Activated CD4-positive, CD25-positive, alpha-beta regulatory T cell treated with anti-CD3 and anti-CD28 coated beads, Interleukin-2, amount 50 U/mL, for 72 hours (primary cell): ENCODE data around the gene SNRPD3.

Source experiments
- DNase-seq: peaks from one replicate; pipeline ENCODE4 v3.0.0; 2021

Gene SNRPD3

GRCh38 chr22:24576778-24577177 is 21.0 kb downstream of the SNRPD3 start:
- no peak for DNase-seq

- DNase-seq, result no peak
Measured at GRCh38 chr22:24578355-24579257, 22.8 kb downstream of the SNRPD3 start.

GRCh38 chr22:24579258-24579601 is 23.4 kb downstream of the SNRPD3 start:
- no peak for DNase-seq

DNA sequence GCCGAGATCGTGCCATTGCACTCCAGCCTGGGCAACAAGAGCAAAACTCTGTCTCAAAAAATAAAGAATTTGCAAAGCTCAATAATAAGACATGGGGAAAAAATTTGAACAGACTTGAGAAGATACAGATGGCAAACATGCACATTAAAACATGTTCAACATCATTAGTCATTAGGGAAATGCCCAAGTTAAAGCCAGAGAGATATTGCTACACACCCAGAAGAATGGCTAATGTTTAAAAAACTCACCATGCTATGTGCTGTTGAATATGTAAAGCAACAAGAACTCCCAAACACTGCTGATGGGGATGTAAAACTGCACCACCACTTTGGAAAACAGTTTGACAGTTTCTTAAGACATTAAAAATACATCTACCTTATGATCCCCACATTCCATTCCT is 24.5 kb downstream of the SNRPD3 start:
- no peak for DNase-seq

GRCh38 chr22:24582056-24582814 is 26.4 kb downstream of the SNRPD3 start:
- no peak for DNase-seq

DNA sequence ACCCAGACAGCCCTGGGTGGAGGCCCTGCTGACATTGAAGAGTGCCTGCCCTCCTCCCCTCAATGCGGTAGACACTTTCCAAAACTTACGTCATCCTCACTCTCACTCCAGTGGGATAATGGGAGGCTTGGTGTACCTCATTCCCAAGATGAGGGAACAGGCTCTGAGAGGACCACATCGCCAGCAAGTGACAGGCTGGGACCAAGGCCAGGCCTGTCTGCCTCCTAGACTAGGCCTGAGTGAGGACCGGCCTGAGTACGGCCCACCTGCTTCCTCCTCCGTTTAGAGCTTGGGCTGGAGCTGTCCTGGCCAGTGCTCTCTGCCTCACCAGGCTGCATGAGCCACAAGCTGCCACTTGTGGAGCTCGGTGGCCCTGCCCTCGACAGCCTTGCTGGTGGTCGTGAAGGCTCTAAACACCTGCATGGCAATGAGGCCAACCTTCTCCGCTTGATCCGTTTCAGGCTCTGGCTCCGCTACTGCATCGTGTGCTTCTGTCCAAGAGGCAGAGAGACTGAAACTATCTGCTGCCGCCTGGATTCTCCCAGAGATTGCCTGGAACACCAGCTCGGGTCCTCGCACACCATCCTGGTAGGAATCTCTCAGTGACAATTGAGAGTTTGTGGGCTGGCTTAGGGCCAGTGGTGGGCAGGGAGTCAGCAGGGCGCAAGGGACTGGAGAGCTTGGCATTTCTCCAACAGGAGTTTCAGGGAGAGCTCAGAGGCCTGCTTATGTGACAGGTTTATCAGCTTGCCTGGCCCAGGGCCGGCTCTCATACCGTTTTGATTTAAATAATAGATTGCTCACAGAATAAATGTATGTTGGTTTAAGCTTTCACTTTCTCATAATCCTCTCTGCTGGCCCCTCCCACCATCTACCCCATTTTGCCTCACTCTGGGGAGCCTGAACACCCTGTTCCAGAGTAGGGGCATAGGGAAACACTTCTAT is 27.7 kb downstream of the SNRPD3 start:
- no peak for DNase-seq

GRCh38 chr22:24584166-24584790 is 28.5 kb downstream of the SNRPD3 start:
- no peak for DNase-seq

DNA sequence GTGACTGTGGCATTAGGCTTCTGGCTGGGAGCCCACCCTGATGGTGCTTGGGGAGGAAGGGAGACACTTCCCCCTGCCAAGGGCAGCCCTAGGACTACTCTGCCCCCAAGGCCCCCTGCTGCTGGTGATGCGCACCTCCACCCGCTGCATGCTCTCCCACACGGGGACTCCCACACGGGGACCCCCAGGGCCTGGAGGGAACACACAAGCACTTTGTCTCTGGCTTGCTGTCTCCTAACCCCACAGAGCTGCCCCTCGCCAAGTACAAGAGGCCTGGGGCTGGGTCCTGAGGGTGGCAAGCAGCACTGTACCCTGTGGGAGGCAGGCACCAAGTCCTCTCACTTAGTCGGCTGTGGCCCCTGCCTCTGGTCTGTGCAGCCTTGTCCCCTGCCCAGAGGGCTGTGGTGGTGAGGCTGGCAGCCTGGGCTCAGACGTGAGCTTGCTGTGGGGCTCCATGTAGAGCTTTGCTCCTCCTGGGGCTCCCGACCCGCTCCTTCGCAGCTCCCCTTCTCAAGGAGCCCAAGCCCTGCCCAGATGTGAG is 29.1 kb downstream of the SNRPD3 start:
- no peak for DNase-seq

DNA sequence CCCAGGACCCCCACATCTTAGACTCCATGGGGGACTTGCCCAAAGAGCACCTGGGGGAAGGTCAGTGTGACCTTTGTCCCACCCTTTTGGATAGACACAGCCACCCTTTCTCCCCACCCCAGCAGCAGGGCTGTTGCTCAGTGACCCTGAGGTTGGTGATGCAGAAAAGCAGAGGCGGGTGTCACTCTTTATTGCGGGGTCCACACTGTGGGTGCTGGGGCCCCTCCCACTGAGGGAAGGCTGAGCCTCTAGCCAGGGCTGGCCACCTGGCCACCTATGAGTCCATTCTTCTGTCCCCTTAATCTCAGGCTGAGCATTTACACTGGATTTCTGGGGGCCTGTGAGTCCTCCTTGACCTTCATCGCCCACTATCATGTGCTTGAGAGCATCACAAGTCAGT is 29.7 kb downstream of the SNRPD3 start:
- DNase-seq, result no peak

- no peak for DNase-seq
Measured at GRCh38 chr22:24585927-24586546, 30.2 kb downstream of the SNRPD3 start.

DNA sequence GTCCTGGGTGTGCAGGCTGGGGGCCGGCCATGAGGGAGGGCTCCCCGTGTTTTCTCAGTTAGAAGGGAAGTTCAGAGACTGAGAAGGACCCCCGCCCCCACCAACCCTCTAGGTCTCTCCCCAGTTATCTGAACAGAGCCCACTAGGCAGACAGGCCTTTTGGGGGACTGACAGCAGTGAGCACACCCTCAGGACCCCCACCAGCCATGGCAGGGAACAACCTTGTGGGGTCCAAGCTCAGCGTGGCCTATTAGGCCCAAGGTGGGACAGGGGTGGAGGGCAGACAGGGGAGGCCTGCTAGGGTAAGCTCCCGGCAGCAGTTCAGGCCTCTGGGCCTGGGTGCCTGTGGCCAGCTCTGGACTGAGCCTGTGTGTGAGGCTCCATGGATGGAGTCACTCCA is 31.5 kb downstream of the SNRPD3 start:
- DNase-seq, result no peak

GRCh38 chr22:24587948-24588347 is 32.1 kb downstream of the SNRPD3 start:
- no peak for DNase-seq

- DNase-seq, result no peak
Measured at GRCh38 chr22:24588381-24588756, 32.6 kb downstream of the SNRPD3 start.

DNA sequence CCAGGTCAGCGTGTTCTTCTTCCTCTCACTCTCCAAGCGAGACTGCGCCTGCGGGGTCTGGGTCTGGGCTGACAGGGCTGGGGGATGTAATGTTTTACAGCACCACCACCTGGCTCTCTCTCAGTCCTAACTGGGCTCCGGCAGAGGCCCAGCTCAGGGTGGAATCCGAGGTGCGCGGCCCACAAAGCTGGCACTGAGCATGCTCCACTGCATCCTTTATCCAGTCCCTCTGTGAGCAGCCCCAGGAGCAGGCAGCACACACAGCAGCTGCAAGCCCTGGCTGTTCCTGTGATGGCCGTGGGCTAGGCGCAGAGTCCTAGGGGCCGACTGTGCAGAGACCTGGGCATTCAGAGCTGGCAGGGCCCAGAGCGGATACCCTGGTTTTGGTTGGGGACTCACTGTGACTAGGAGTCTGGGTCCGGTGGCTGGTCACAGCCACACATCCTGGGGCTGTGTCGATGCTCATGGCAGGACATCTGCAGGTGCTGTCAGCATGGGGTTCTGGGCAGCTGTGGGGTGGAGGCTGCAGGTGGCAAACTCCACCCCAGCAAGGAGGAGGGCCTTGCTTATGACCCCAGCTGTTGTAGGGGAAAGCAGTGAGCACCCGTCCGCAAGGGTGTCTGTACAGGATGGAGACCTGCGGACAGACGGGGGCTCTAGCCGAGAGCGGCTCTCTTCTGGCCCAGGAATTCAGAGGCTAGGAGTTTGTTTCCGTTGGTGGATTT is 33.1 kb downstream of the SNRPD3 start:
- no peak for DNase-seq

DNA sequence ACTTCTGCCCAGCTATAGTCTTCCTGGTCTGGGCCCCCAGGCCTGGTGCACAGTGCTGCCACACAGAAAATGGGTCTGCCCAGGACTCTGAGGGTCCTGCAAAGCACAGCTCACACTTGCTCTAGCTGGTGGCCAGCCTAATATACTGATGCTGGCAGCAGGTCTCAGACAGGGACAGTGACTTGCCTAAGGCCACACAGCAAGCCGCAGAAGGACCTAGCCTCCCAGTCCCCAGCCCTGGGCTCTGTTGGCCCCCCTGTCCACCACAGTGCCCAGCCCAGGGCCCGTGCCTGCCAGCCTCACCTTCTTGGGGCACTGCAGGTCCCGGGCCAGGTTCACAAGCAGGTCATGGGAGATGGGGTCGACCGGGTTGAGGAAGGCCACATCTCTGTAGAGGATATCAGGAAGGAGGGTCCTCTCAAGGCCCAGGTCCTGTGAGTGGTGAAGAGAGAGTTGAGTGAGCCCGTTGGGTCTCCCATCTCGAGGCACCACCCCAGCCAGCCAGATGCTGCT is 33.8 kb downstream of the SNRPD3 start:
- DNase-seq, result no peak

GRCh38 chr22:24590596-24591173 is 34.9 kb downstream of the SNRPD3 start:
- DNase-seq, result no peak

GRCh38 chr22:24591286-24591830 is 35.6 kb downstream of the SNRPD3 start:
- DNase-seq, result no peak

GRCh38 chr22:24592058-24592850 is 36.5 kb downstream of the SNRPD3 start:
- DNase-seq, result no peak

DNA sequence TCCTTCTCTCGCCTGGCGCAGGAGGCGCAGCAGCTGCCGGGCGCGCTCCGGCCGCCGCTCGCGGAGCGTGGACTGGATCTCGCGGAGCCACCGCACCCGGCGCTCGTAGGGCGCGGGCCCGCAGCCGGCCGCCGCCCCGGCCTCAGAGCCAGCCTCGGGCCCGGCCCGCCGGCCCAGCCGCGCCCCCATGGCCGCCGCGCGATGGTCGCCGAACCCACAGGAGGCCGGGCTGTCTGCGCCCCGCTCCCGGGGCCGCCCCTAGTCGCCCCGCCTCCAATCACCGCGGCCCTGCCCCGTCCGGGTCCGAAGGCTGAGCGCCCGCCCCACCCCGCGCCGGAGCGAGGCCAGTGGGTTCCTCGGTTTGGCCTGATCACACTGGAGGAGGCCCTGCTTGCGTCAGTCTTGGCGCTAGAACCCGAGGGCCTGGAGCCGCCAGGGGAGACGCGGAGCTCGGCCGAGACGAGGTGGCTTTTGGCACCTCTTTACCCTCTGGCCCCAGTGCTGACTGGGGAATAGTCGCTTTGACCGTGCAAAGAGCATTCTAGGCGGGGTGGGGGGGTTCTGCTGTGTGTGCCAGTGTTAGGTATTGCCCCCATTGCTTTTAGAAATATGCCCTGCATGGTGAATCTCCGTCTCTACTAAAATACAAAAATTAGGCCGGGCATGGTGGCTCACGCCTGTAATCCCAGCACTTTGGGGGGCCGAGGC is 37.2 kb downstream of the SNRPD3 start, which contains the start of gene LRRC75B:
Gene LRRC75B (minus strand): TSS at position 223 of the 708 bp plus-strand sequence. CDS start 34 bp downstream, at position 189.
- no peak for DNase-seq
